ENCODE results near the gene VGF. TPM values are rescaled to one million over a fixed set of nuclear protein-coding genes. Genes with fewer than 3 reads are reported as not detected.
"Not testable (repeated sequence)": the region's sequence is repeated elsewhere in the genome, so short reads cannot be mapped to it uniquely, and the experiment has no call there.

Gene VGF
- total and polyA plus RNA-seq, 2 donors: 0.05 to 0.52 TPM

DNA sequence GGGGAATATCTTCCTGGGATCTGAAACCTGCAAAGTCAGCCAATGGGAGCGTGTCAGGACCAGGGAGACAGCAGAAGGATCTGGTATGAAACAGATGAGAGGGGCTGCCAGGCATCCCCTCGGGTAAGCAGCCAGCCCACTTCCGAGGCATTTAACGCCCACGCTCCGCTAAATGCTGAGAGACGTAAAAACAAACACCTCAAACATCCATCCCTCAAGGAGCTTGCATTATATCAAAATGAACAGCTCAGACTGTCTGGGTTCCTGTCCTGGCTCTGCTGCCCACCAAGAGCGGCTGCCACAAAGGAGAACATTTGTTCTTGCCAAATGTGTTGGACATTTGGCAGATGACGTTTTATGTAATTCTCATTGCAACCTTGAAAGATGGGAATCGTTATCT is 45.5 kb downstream of the VGF start:
- H3K36me3 ChIP-seq (ENCODE audit: control insufficient read depth in 2 of 2, insufficient read depth in 2 of 2, low read length in 1 of 2): no peaks in the 10 kb centered on the region
- H3K4me3 ChIP-seq (ENCODE audit: low read length in 2 of 2): no peak overlapping the region
- peaks cover 5 to 19% of the 10 kb centered on the region in 2 donors for H3K4me1 ChIP-seq (ENCODE audit: control insufficient read depth in 2 of 2, insufficient read depth in 2 of 2, low read length in 2 of 2)
- 70% methylated on average over 10 of the region's 10 CpGs for WGBS
- H3K27ac ChIP-seq (ENCODE audit: low read depth in 1 of 2, low read length in 1 of 2): no peak overlapping the region
- peaks cover 4 to 47% of the 10 kb centered on the region in 2 donors for H3K27me3 ChIP-seq (ENCODE audit: control insufficient read depth in 2 of 2, insufficient read depth in 1 of 2, low read length in 1 of 2)
- no peak for DNase-seq (ENCODE audit: low read depth in 6 of 9, low spot score in 9 of 9)
- no peaks in the 10 kb centered on the region for H3K9me3 ChIP-seq (ENCODE audit: control insufficient read depth in 2 of 2, insufficient read depth in 1 of 2, low read length in 1 of 2)

DNA sequence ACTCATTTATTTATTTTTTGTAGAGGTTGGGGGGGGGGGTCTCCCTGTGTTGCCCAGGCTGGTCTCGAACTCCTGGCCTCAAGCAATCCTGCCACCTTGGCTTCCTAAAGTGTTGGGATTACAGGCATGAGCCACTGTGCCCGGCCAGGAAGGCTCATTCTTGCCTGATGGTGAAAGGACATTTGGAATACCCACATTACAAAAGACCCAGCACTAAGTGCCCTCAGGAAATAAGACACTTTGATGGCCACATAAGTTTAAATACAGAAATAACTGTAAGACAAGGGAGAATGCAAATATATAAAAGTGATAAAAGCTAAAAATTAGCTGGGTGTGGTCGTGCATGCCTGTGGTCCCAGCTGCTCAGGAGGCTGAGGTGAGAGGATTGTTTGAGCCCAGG is 46.5 kb downstream of the VGF start:
- WGBS: 93% methylated on average over 3 of the region's 3 CpGs
- Histone ChIP-seq H3K4me1 (ENCODE audit: control insufficient read depth in 2 of 2, insufficient read depth in 2 of 2, low read length in 2 of 2) (peaks cover 0 to 12% of the 10 kb centered on the region in 2 donors), H3K36me3 (ENCODE audit: control insufficient read depth in 2 of 2, insufficient read depth in 2 of 2, low read length in 1 of 2) (no peaks in the 10 kb centered on the region), H3K27me3 (ENCODE audit: control insufficient read depth in 2 of 2, insufficient read depth in 1 of 2, low read length in 1 of 2) (peaks cover 4 to 45% of the 10 kb centered on the region in 2 donors), H3K9me3 (ENCODE audit: control insufficient read depth in 2 of 2, insufficient read depth in 1 of 2, low read length in 1 of 2) (no peaks in the 10 kb centered on the region), H3K27ac (ENCODE audit: low read depth in 1 of 2, low read length in 1 of 2) (no peak overlapping the region), H3K4me3 (ENCODE audit: low read length in 2 of 2) (no peak overlapping the region)
- no peak for DNase-seq (ENCODE audit: low read depth in 6 of 9, low spot score in 9 of 9)

DNA sequence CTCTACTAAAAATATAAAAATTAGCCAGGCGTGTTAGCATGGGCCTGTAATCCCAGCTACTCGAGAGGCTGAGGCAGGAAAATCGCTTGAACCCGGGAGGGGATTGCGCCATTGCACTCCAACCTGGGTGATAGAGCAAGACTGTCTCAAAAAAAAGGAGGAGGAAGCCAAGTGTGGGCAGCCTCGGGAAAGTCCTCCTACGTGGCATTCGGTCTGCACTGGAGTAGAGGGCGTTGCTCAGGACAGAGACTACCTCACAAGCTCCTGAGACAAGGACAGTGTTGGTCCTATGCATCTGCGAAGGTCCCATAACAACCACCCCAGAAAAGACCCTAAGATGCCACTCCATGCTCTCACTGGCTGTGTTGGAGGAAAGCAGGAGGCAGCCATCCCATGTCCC is 48.5 kb downstream of the VGF start:
- DNase-seq (ENCODE audit: low read depth in 6 of 9, low spot score in 9 of 9): no peak
- H3K27me3 ChIP-seq (ENCODE audit: control insufficient read depth in 2 of 2, insufficient read depth in 1 of 2, low read length in 1 of 2): peaks cover 0 to 29% of the 10 kb centered on the region in 2 donors
- H3K27ac ChIP-seq (ENCODE audit: low read depth in 1 of 2, low read length in 1 of 2): no peak overlapping the region
- WGBS: 91% methylated on average over 10 of the region's 10 CpGs
- H3K36me3 ChIP-seq (ENCODE audit: control insufficient read depth in 2 of 2, insufficient read depth in 2 of 2, low read length in 1 of 2): no peaks in the 10 kb centered on the region
- H3K4me1 ChIP-seq (ENCODE audit: control insufficient read depth in 2 of 2, insufficient read depth in 2 of 2, low read length in 2 of 2): peaks cover 0 to 6% of the 10 kb centered on the region in 2 donors
- no peak overlapping the region for H3K4me3 ChIP-seq (ENCODE audit: low read length in 2 of 2)
- H3K9me3 ChIP-seq (ENCODE audit: control insufficient read depth in 2 of 2, insufficient read depth in 1 of 2, low read length in 1 of 2): no peaks in the 10 kb centered on the region

DNA sequence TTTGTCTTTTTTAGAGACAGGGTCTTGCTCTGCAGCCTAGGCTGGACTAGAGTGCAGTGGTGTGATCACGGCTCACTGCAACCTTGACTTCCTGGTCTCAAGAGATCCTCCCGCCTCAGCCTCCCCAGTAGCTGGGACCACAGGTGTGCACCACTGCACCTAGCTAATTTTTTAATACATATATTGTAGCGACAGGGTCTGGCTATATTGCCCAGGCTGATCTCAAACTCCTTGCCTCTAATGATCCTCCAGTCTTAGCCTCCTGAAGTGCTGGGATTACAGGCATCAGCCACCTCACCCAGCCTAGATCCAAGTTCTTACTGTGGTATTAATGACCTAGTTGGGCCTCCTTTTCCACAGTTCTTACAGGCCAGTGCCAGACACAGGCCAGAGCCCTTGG is 50.2 kb downstream of the VGF start:
- 97% methylated on average over 3 of the region's 3 CpGs for WGBS
- Histone ChIP-seq H3K36me3 (ENCODE audit: control insufficient read depth in 2 of 2, insufficient read depth in 2 of 2, low read length in 1 of 2) (no peaks in the 10 kb centered on the region), H3K27me3 (ENCODE audit: control insufficient read depth in 2 of 2, insufficient read depth in 1 of 2, low read length in 1 of 2) (peaks cover 0 to 15% of the 10 kb centered on the region in 2 donors), H3K4me1 (ENCODE audit: control insufficient read depth in 2 of 2, insufficient read depth in 2 of 2, low read length in 2 of 2) (peaks cover 0 to 4% of the 10 kb centered on the region in 2 donors), H3K4me3 (ENCODE audit: low read length in 2 of 2) (no peak overlapping the region), H3K27ac (ENCODE audit: low read depth in 1 of 2, low read length in 1 of 2) (no peak overlapping the region), H3K9me3 (ENCODE audit: control insufficient read depth in 2 of 2, insufficient read depth in 1 of 2, low read length in 1 of 2) (no peaks in the 10 kb centered on the region)
- no peak for DNase-seq (ENCODE audit: low read depth in 6 of 9, low spot score in 9 of 9)

DNA sequence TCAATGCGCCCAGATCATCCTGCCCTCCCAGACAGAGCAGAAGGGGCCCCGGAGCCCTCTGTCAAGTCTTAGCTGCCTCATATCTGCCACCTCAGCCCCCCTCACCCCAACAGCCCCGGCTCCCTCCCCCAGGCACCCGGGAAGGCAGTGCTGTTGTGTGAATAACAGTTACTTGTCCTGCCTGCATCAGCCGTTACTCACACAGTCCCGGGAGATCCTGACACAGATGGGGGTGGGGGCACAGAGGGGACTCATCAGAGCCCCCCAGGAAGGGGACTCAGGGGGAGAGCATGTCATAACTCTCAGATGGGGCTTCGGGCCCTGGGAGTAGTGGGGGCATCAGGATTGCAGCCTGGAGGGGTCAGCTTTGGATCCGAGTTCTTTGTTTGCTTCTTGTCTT is 50.9 kb downstream of the VGF start:
- Histone ChIP-seq H3K27me3 (ENCODE audit: control insufficient read depth in 2 of 2, insufficient read depth in 1 of 2, low read length in 1 of 2) (peaks cover 0 to 9% of the 10 kb centered on the region in 2 donors), H3K27ac (ENCODE audit: low read depth in 1 of 2, low read length in 1 of 2) (no peak overlapping the region), H3K4me1 (ENCODE audit: control insufficient read depth in 2 of 2, insufficient read depth in 2 of 2, low read length in 2 of 2) (peaks cover 0 to under 1% of the 10 kb centered on the region in 2 donors), H3K9me3 (ENCODE audit: control insufficient read depth in 2 of 2, insufficient read depth in 1 of 2, low read length in 1 of 2) (no peaks in the 10 kb centered on the region), H3K4me3 (ENCODE audit: low read length in 2 of 2) (no peak overlapping the region), H3K36me3 (ENCODE audit: control insufficient read depth in 2 of 2, insufficient read depth in 2 of 2, low read length in 1 of 2) (no peaks in the 10 kb centered on the region)
- DNase-seq (ENCODE audit: low read depth in 6 of 9, low spot score in 9 of 9): no peak
- WGBS: 79% methylated on average over 8 of the region's 8 CpGs

DNA sequence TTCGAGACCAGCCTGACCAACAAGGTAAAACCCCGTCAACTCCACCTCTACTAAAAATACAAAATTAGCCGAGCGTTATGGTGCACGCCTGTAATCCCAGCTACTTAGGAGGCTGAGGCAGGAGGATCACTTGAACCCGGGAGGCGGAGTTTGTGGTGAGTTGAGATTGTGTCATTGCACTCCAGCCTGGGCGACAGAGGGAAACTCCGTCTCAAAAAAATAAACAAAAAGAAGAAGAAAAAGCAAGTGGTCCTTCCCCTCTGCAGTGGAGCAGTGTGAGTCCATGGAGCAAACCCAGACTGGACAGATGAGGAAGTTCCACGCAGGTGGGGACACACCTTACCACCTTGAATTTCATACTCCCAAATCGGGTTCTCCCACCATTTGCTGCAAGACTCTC is 51.5 kb downstream of the VGF start:
- no peak for DNase-seq (ENCODE audit: low read depth in 6 of 9, low spot score in 9 of 9)
- no peaks in the 10 kb centered on the region for H3K9me3 ChIP-seq (ENCODE audit: control insufficient read depth in 2 of 2, insufficient read depth in 1 of 2, low read length in 1 of 2)
- H3K36me3 ChIP-seq (ENCODE audit: control insufficient read depth in 2 of 2, insufficient read depth in 2 of 2, low read length in 1 of 2): no peaks in the 10 kb centered on the region
- H3K27ac ChIP-seq (ENCODE audit: low read depth in 1 of 2, low read length in 1 of 2): no peak overlapping the region
- no peak overlapping the region for H3K4me3 ChIP-seq (ENCODE audit: low read length in 2 of 2)
- peaks cover 0 to 6% of the 10 kb centered on the region in 2 donors for H3K4me1 ChIP-seq (ENCODE audit: control insufficient read depth in 2 of 2, insufficient read depth in 2 of 2, low read length in 2 of 2)
- H3K27me3 ChIP-seq (ENCODE audit: control insufficient read depth in 2 of 2, insufficient read depth in 1 of 2, low read length in 1 of 2): peaks cover 0 to 7% of the 10 kb centered on the region in 2 donors
- 93% methylated on average over 11 of the region's 11 CpGs for WGBS

DNA sequence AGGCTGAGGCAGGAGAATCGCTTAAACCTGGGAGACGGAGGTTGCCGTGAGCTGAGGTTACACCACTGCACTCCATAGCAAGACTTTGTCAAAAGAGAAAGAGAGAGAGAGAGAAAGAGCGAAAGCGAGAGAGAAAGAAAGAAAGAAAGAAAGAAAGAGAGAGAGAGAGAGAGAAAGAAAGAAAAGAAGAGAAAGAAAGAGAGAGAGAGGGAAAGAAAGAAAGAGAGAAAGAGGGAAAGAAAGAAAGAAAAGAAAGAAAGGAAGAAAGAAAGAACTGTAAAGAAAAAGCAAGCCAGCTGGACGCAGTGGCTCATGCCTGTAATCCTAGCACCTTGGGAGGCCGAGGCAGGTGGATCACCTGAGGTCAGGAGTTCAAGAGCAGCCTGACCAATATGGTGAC is 52.2 kb downstream of the VGF start:
- H3K9me3 ChIP-seq (ENCODE audit: control insufficient read depth in 2 of 2, insufficient read depth in 1 of 2, low read length in 1 of 2); H3K27me3 ChIP-seq (ENCODE audit: control insufficient read depth in 2 of 2, insufficient read depth in 1 of 2, low read length in 1 of 2); H3K36me3 ChIP-seq (ENCODE audit: control insufficient read depth in 2 of 2, insufficient read depth in 2 of 2, low read length in 1 of 2); H3K27ac ChIP-seq (ENCODE audit: low read depth in 1 of 2, low read length in 1 of 2); DNase-seq (ENCODE audit: low read depth in 6 of 9, low spot score in 9 of 9); H3K4me1 ChIP-seq (ENCODE audit: control insufficient read depth in 2 of 2, insufficient read depth in 2 of 2, low read length in 2 of 2); H3K4me3 ChIP-seq (ENCODE audit: low read length in 2 of 2): not testable (repeated sequence)
- WGBS: 97% methylated on average over 7 of the region's 7 CpGs

Other genes with a start within 250 kb of the VGF start
- 1.4 TPM for gene MUC3A, start 216.0 kb downstream of the VGF start, total RNA-seq
- 2.3 TPM for gene MUC3A, start 216.0 kb downstream of the VGF start, polyA plus RNA-seq
- 0.57 TPM for gene MUC12, start 196.0 kb downstream of the VGF start, total RNA-seq
- gene MUC12, start 196.0 kb downstream of the VGF start, polyA plus RNA-seq: 1.4 TPM
- gene MUC17, start 145.5 kb downstream of the VGF start, total RNA-seq: under 0.01 TPM
- gene MUC17, start 145.5 kb downstream of the VGF start, polyA plus RNA-seq: under 0.01 TPM
- gene TRIM56, start 80.1 kb downstream of the VGF start, total RNA-seq: 6.9 TPM
- 12.8 TPM for gene TRIM56, start 80.1 kb downstream of the VGF start, polyA plus RNA-seq
- gene SERPINE1, start 38.5 kb downstream of the VGF start, total RNA-seq: 2.1 TPM
- 7.3 TPM for gene SERPINE1, start 38.5 kb downstream of the VGF start, polyA plus RNA-seq
- gene AP1S1, start 11.1 kb downstream of the VGF start, total RNA-seq: 27.9 TPM
- 48.5 TPM for gene AP1S1, start 11.1 kb downstream of the VGF start, polyA plus RNA-seq
- gene NAT16, start 14.7 kb upstream of the VGF start, total RNA-seq: not detected
- not detected for gene NAT16, start 14.7 kb upstream of the VGF start, polyA plus RNA-seq
- gene MOGAT3, start 35.5 kb upstream of the VGF start, total RNA-seq: not detected
- 0.11 TPM for gene MOGAT3, start 35.5 kb upstream of the VGF start, polyA plus RNA-seq
- 7.1 TPM for gene PLOD3, start 52.0 kb upstream of the VGF start, total RNA-seq
- gene PLOD3, start 52.0 kb upstream of the VGF start, polyA plus RNA-seq: 32.0 TPM
- 68.3 TPM for gene ZNHIT1, start 52.6 kb upstream of the VGF start, total RNA-seq
- gene ZNHIT1, start 52.6 kb upstream of the VGF start, polyA plus RNA-seq: 103 TPM
- 4.6 TPM for gene CLDN15, start 72.2 kb upstream of the VGF start, total RNA-seq
- gene CLDN15, start 72.2 kb upstream of the VGF start, polyA plus RNA-seq: 34.2 TPM
- 188 TPM for gene FIS1, start 79.5 kb upstream of the VGF start, total RNA-seq
- gene FIS1, start 79.5 kb upstream of the VGF start, polyA plus RNA-seq: 148 TPM
- 17.8 TPM for gene IFT22, start 156.2 kb upstream of the VGF start, total RNA-seq
- 19.7 TPM for gene IFT22, start 156.2 kb upstream of the VGF start, polyA plus RNA-seq
- gene COL26A1, start 197.3 kb upstream of the VGF start, total RNA-seq: 3.0 TPM
- 0.41 TPM for gene COL26A1, start 197.3 kb upstream of the VGF start, polyA plus RNA-seq

Measured in thymus (tissue), 11 donors.